Colonic mucosa (tissue), 4 donors: ENCODE data around the gene RIN3. TPM values are rescaled to one million over a fixed set of nuclear protein-coding genes. Genes with fewer than 3 reads are reported as not detected.

Source experiments
- DNase-seq: peaks from one replicate; pipeline ENCODE4 v3.0.0-alpha.2; 2020
- H3K27ac ChIP-seq: fragments of 200-600 bp; one replicate; pipeline ENCODE4 v1.8.0; 2021
- H3K27me3 ChIP-seq: fragments of 200-600 bp; one replicate; pipeline ENCODE4 v1.8.0; 2021
- H3K36me3 ChIP-seq: fragments of 200-600 bp; one replicate; pipeline ENCODE4 v1.8.0; 2021
- H3K4me1 ChIP-seq: fragments of 200-600 bp; one replicate; pipeline ENCODE4 v1.8.0; 2021; ENCODE audit warnings: mild to moderate bottlenecking
- H3K4me3 ChIP-seq: fragments of 200-600 bp; one replicate; pipeline ENCODE4 v1.8.0; 2021
- H3K9ac ChIP-seq, 2 donors: one replicate each; pipeline ENCODE4 v1.7.0; 2013; ENCODE audit warnings: control low read depth in 2 of 2, low read depth in 2 of 2, low read length in 2 of 2
- H3K9me3 ChIP-seq: fragments of 200-600 bp; one replicate; pipeline ENCODE4 v1.8.0; 2021
- intact Hi-C: fragments of 100-400 bp; cut with DNase I; formaldehyde crosslinking; loops from one replicate; pipeline ENCODE4 v1.14.1; 2022
- total RNA-seq, 2 donors: library from RNA; stranded (reverse); fragmentation: NEBNext Ultra II Directional in 1 of 2; extraction: Animal tissue kit (Norgen Biotek cat#: 25700) in 1 of 2; gene quantifications; one replicate each; pipeline ENCODE4 v1.2.1, GENCODE V29; 2021
- TF ChIP-seq, protein P1 (sequence below): fragments of 200-600 bp; IDR thresholded peaks from one replicate; pipeline ENCODE4 v1.8.0; 2022; ENCODE audit warnings: antibody characterized with exemption, mild to moderate bottlenecking
- donor health status: healthy.
- donor health status: DM: no; HTN: no; CAD: no.
- donor health status: DM: no; HTN: no; CAD: no.

The RIN3 gene
- total RNA-seq, 2 donors from 2014 or later, result 18.4 to 23.2 TPM

DNA sequence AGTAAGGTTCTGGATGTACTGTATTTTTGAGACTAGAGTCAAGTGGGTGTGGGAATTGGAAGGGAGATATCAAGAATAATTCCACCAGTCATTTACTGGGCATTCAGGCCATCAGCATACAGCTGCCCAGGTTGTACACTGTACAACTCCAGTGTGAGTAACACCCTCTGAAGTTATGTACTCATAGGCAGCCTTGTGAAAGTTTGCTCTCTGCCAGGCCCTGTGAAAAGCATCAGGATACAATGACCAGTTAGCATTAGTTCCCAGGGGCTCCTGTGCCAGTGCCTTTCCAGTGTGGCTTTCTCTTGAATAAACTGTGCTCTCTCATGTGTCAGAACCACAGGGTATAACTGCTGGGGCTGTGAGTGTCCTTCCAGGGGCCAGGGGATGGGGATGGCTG is 145.1 kb downstream of the RIN3 start:
- Histone ChIP-seq H3K9ac (no peak overlapping the region), H3K36me3 (no peaks in the 10 kb centered on the region), H3K4me1 (no peaks in the 10 kb centered on the region), H3K27me3 (no peaks in the 10 kb centered on the region), H3K9me3 (no peaks in the 10 kb centered on the region), H3K27ac (no peak overlapping the region), H3K4me3 (no peak overlapping the region)
- TF ChIP-seq, protein P1, sequence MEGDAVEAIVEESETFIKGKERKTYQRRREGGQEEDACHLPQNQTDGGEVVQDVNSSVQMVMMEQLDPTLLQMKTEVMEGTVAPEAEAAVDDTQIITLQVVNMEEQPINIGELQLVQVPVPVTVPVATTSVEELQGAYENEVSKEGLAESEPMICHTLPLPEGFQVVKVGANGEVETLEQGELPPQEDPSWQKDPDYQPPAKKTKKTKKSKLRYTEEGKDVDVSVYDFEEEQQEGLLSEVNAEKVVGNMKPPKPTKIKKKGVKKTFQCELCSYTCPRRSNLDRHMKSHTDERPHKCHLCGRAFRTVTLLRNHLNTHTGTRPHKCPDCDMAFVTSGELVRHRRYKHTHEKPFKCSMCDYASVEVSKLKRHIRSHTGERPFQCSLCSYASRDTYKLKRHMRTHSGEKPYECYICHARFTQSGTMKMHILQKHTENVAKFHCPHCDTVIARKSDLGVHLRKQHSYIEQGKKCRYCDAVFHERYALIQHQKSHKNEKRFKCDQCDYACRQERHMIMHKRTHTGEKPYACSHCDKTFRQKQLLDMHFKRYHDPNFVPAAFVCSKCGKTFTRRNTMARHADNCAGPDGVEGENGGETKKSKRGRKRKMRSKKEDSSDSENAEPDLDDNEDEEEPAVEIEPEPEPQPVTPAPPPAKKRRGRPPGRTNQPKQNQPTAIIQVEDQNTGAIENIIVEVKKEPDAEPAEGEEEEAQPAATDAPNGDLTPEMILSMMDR, result no peak
- DNase-seq, result no peak
- intact Hi-C loops, result no loop called here

DNA sequence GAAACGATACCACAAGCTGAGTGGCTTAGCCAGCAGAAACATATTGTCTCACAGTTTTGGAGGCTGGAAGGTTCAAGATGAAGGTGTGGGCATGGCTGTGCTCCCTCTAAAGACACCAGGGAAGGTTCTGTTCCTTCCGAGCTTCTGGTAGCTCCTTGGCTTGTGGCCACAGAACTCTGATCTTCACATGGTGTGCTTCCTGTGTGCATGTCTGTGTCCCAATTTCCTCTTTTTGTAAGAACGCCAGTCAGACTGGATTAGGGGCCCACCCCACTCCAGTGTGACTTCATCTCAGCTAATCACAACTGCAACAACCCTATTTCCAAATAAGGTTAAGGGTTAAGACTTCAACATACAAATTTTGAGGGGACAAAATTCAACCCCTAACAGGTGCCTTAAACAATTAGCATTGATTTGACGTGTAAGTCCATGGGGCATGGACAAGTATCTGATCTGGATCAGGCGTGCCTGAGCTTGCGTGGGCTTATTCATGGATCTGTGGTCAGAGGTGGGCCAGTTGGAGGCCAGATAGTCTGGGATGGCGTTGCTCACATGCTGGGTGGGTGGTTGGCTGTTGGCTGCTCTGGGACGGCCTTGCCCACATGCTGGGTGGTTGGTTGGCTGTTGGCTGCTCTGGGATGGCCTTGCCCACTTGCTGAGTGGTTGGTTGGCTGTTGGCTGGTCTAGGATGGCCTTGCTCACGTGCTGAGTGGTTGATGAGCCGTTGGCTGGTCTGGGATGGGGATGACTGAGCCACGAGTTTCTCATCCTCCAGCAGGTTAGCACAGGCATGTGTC is 146.4 kb downstream of the RIN3 start:
- H3K27me3 ChIP-seq, result no peaks in the 10 kb centered on the region
- intact Hi-C loops, result no loop called here
- no peaks in the 10 kb centered on the region for H3K4me1 ChIP-seq
- TF ChIP-seq, protein P1, result no peak
- H3K4me3 ChIP-seq, result no peak overlapping the region
- no peak overlapping the region for H3K9ac ChIP-seq
- peak; percentile 48 for DNase-seq
- peak overlapping the region; percentile 36 for H3K27ac ChIP-seq
- no peaks in the 10 kb centered on the region for H3K36me3 ChIP-seq
- no peaks in the 10 kb centered on the region for H3K9me3 ChIP-seq

DNA sequence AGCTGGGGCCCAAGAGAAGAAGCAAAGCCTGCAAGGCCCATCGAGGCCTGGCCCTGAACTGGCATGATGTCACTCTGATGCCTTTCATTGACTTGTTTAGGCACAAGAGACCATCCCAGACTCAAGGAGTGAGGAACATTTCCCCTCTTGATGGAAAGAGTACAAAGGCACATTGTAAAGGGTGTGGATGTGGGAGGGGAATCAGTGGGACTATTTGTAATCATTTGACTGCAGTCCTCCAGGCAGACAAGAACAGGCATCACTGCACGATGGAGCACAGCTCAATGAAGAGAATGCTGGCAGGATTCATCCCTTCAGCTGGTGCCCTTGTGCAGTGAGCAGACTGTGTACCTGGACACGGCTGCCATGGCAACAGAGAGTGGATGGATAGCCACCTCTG is 147.0 kb downstream of the RIN3 start:
- no peak overlapping the region for H3K27ac ChIP-seq
- intact Hi-C loops, result no loop called here
- no peak overlapping the region for H3K9ac ChIP-seq
- TF ChIP-seq, protein P1, result no peak
- H3K9me3 ChIP-seq, result no peaks in the 10 kb centered on the region
- no peaks in the 10 kb centered on the region for H3K27me3 ChIP-seq
- H3K36me3 ChIP-seq, result no peaks in the 10 kb centered on the region
- no peak for DNase-seq
- H3K4me3 ChIP-seq, result no peak overlapping the region
- no peaks in the 10 kb centered on the region for H3K4me1 ChIP-seq

DNA sequence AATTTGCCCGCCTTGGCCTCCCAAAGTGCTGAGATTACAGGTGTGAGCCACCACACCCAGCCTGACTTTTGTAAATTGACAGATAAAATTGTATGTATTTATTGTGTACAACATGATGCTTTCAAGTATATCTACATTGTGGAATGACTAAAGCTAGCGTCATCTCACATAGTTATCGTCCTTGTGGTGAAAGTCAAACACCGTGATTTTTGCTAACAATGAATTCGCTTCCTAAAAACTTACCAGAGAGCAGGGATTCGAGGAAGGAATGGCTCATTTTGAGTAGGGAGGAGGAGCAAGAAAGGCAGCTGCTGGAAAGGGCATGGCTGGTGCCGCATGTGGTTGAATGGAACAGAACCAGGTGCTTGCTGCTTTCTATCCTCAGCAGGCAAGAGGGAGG is 149.5 kb downstream of the RIN3 start:
- Histone ChIP-seq H3K36me3 (no peaks in the 10 kb centered on the region), H3K27ac (no peak overlapping the region), H3K4me3 (no peak overlapping the region), H3K9me3 (no peaks in the 10 kb centered on the region), H3K4me1 (no peaks in the 10 kb centered on the region), H3K9ac (no peak overlapping the region), H3K27me3 (no peaks in the 10 kb centered on the region)
- no peak for DNase-seq
- intact Hi-C loops, result no loop called here
- TF ChIP-seq, protein P1, result no peak

DNA sequence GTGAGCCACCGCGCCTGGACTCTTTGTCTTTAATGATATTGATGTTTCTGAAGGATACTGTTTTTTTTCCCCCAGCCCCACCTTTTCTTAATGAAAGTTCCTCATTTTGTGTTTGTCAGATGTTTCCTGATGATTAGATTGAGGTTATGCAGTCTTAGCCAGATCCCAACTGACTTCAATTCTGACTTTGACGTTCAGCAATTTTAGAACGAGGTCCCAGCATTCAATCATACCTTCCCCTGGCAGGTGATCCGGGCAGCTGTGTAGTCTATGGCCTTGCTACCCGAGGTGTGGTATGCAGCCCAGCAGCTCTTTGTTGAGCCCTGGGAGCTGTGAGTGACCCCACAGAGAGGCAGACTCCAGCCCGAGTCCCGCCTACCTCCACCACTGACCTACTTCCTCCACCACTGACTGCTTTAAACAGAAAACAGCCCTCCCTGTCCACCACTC is 152.1 kb downstream of the RIN3 start:
- TF ChIP-seq, protein P1, result no peak
- no peak overlapping the region for H3K9ac ChIP-seq
- H3K9me3 ChIP-seq, result no peaks in the 10 kb centered on the region
- H3K4me3 ChIP-seq, result no peak overlapping the region
- intact Hi-C loops, result no loop called here
- H3K27ac ChIP-seq, result no peak overlapping the region
- H3K36me3 ChIP-seq, result no peaks in the 10 kb centered on the region
- H3K4me1 ChIP-seq, result no peaks in the 10 kb centered on the region
- no peak for DNase-seq
- H3K27me3 ChIP-seq, result no peaks in the 10 kb centered on the region
